ENCODE results near the gene KIAA1958.

Gene KIAA1958

DNA sequence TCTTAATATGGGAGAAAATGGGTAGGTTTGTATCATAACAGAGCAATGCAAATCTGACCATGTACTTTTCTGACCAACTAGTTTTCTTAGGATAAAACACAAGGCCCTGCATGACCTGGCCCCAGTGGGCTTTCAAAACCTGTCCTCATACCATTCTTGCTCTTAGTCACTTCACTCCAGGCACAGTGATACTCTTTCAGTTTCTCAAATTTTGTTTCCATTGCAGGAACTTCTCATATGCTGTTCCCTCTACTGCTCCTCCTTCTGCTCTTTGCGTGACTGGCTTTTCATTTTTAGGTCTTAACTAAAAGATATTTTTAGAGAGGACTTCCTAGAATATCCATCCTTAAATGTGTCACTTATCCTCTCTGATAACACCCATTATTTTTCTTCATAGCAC is 118.9 kb downstream of the KIAA1958 start:
- Mint-ChIP-seq H3K36me3 (ENCODE audit: low read depth) (no peaks in the 10 kb centered on the region), H3K27me3 (ENCODE audit: low read depth) (no peaks in the 10 kb centered on the region), H3K27ac (no peak overlapping the region), H3K4me1 (peaks cover 8% of the 10 kb centered on the region), H3K4me3 (no peak overlapping the region), H3K9me3 (no peaks in the 10 kb centered on the region)
- TF ChIP-seq, protein P1, sequence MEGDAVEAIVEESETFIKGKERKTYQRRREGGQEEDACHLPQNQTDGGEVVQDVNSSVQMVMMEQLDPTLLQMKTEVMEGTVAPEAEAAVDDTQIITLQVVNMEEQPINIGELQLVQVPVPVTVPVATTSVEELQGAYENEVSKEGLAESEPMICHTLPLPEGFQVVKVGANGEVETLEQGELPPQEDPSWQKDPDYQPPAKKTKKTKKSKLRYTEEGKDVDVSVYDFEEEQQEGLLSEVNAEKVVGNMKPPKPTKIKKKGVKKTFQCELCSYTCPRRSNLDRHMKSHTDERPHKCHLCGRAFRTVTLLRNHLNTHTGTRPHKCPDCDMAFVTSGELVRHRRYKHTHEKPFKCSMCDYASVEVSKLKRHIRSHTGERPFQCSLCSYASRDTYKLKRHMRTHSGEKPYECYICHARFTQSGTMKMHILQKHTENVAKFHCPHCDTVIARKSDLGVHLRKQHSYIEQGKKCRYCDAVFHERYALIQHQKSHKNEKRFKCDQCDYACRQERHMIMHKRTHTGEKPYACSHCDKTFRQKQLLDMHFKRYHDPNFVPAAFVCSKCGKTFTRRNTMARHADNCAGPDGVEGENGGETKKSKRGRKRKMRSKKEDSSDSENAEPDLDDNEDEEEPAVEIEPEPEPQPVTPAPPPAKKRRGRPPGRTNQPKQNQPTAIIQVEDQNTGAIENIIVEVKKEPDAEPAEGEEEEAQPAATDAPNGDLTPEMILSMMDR (IDR thresholded peaks at IDR 0.05; ENCODE audit: unreplicated experiment in 3 of 3) = no peak

DNA sequence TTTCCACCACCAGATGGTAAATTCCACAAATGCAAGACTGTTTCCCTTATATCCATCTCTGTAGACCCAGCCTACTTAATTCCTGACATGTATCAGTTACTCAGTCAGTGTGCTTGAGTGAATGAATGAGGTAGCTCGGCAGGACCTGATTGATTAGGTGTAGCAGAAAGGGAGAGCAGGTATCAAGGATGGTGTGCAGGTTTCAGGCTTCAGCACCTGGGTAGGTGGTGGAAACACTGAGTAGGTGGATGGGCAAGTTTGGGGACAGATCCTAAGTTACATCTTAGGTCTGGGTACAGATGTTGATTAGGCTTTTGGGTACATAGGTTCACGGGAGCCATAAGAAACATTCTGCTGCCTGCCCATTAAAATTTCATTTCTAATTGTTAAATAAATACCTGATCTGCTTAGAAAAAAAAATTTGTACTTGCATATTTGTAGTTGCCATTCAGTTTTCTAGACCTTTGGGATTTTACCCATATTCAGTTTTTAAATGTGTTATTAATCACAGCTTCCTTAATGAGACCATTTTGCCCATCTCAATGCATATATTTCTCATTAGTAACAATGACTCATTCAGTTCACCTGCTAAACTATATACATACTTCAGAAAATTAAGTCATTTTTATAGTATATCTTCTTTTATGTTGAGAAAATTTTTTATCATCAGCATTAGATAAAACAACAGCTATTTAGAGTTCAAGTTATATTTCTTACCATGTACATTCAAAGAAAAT is 119.5 kb downstream of the KIAA1958 start:
- H3K36me3 Mint-ChIP-seq (ENCODE audit: low read depth) = no peaks in the 10 kb centered on the region
- TF ChIP-seq, protein P1 (IDR thresholded peaks at IDR 0.05; ENCODE audit: unreplicated experiment in 3 of 3) = no peak
- H3K27me3 Mint-ChIP-seq (ENCODE audit: low read depth) = no peaks in the 10 kb centered on the region
- H3K4me1 Mint-ChIP-seq = peaks cover 6% of the 10 kb centered on the region
- H3K27ac Mint-ChIP-seq = no peak overlapping the region
- H3K4me3 Mint-ChIP-seq = no peak overlapping the region
- no peaks in the 10 kb centered on the region for H3K9me3 Mint-ChIP-seq

DNA sequence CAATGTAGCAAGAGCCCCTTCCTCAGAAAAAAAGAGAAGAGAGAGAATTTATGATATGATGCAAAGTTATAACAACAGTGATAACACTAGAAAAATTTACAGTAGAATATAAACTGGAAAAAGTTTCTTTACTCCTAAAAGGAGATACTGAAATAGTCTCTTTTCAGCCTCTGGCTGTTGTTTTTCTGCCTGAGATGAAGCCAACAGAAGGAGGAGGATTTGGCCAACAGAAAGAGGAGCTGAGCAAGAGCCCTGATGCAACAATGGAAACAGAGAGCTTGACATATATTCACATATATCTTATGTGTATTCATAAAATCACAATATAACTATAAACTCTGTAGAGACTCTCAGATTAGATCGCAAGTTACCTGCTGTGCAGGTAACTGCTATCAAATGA is 122.2 kb downstream of the KIAA1958 start:
- H3K4me1 Mint-ChIP-seq = no peaks in the 10 kb centered on the region
- H3K9me3 Mint-ChIP-seq = no peaks in the 10 kb centered on the region
- no peaks in the 10 kb centered on the region for H3K36me3 Mint-ChIP-seq (ENCODE audit: low read depth)
- H3K27ac Mint-ChIP-seq = no peak overlapping the region
- no peaks in the 10 kb centered on the region for H3K27me3 Mint-ChIP-seq (ENCODE audit: low read depth)
- TF ChIP-seq, protein P1 (IDR thresholded peaks at IDR 0.05; ENCODE audit: unreplicated experiment in 3 of 3) = no peak
- no peak overlapping the region for H3K4me3 Mint-ChIP-seq

DNA sequence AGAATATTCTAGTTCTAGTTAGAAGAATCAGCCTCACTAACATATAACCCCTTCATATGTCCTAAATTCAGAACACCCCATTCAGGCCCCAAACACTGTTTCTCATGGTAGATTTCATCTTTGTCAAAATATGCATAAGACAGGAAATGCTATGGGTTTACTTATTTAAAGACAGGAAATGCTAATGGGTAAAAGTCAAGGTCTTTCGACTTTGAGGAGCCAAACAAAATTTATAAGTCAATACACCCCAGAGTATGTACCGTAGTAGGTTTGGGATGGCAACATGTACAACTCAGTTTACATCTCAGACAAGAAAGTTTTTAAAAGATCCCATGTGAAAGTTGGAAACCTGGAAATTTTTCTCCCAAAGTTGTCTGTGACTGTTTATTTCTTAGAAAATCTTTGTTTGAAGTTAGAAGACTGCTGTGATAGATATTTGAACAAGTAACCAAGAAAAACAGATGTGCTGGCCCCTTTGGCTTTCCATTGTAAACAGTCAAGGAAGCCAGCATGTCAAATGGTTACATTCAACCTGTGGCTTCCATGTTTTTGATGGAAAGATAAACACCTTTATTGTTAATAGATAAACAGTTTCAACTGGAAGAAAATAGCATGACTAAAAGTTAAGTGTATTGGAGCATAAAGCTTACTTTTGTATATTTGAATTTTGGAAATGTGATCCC is 129.1 kb downstream of the KIAA1958 start:
- Mint-ChIP-seq H3K4me3 (no peak overlapping the region), H3K27me3 (ENCODE audit: low read depth) (no peaks in the 10 kb centered on the region), H3K9me3 (no peaks in the 10 kb centered on the region), H3K27ac (peak overlapping the region in 1 of 3 experiments; percentile 29), H3K36me3 (ENCODE audit: low read depth) (peaks cover 14% of the 10 kb centered on the region), H3K4me1 (peaks cover 6% of the 10 kb centered on the region)
- TF ChIP-seq, protein P1 (IDR thresholded peaks at IDR 0.05; ENCODE audit: unreplicated experiment in 3 of 3) = no peak

DNA sequence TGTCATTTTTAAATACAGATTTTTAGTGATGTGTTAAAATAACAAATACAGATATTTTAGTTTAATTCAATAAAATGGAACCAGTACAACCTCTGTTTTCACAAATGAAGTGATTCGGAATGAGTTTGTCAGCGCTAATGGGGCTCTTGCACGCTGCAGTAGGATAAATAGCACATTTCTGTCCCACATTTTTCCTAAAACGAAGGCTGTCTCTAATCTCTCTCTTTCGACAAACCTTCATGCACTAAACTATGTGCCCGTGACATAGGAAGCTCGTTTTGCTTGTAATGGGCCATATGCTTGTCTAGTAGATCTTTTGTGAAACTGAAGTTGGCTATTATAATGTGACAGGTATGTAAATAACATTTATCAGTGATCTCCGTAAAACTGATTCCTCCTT is 130.7 kb downstream of the KIAA1958 start:
- peaks cover 11% of the 10 kb centered on the region for H3K4me1 Mint-ChIP-seq
- no peaks in the 10 kb centered on the region for H3K9me3 Mint-ChIP-seq
- no peaks in the 10 kb centered on the region for H3K27me3 Mint-ChIP-seq (ENCODE audit: low read depth)
- TF ChIP-seq, protein P1 (IDR thresholded peaks at IDR 0.05; ENCODE audit: unreplicated experiment in 3 of 3) = no peak
- H3K4me3 Mint-ChIP-seq = no peak overlapping the region
- no peak overlapping the region for H3K27ac Mint-ChIP-seq
- peaks cover 14% of the 10 kb centered on the region for H3K36me3 Mint-ChIP-seq (ENCODE audit: low read depth)

All from nephron (organoid).